ENCODE data around the gene TMIGD1.

Gene TMIGD1, protein sequence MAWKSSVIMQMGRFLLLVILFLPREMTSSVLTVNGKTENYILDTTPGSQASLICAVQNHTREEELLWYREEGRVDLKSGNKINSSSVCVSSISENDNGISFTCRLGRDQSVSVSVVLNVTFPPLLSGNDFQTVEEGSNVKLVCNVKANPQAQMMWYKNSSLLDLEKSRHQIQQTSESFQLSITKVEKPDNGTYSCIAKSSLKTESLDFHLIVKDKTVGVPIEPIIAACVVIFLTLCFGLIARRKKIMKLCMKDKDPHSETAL

DNA sequence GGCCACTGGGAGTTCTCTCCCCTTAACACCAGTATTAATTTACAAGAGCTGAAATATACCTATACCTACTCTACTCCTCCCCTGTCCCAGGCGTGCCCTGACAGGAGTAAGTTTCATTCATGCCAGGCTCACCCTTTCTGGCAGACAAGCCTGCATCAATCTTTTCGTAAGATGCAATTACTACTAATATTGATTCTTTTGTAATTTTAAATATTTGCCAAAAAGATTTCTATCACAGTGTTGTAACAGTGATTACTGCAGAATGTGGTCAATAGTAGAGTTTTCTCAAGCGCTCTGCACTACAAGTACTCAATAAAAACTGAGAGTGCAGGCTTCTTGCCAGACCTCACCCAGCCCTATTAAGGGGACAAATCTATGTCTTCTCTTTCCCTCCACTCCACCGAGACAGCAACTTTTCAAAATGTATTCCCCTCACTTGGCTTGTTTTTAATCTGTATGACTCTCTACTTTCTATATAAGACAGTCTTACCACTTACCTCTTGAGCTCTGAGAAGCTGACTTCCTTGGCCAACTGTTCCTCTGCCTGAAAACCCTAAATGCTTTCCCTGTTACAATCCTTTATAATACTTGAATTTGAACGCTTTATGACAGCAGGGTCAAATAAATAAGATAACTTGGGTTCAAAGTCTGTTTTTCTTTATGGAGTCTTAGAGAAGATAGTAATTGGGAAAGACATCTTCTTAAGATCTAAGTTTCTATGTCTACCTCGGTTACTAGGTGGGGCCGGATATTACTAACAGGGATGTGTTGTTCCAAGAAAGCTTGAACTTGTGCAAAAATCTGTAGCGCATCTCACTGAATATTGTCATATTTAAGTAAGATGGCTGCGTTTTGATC is at the start of gene TMIGD1:
Gene TMIGD1 (minus strand): TSS at position 555 of the 858 bp plus-strand sequence. CDS start 1,924 bp downstream, outside the sequence.
- no peak for DNase-seq (ENCODE audit: low read depth, low spot score)

DNA sequence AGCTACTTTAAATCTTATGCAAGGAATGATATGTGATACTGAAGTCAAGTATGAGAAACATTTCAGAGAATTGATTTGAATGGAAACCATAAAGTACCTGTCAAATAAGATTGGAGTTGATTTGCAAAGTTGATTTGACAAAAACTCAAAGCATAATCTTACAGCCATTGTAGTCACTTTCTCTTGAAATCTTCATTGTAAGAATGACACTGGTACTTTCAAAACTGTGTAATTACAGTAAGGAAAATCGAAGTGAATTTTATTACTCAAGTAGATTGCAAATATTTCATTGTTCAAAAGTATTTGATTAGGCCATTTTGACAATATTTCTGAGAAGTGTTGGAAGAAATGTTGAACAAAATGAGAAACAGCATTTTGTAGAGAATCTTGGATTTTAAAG is 48.5 kb upstream of the TMIGD1 start:
- DNase-seq (ENCODE audit: low read depth, low spot score): no peak

DNA sequence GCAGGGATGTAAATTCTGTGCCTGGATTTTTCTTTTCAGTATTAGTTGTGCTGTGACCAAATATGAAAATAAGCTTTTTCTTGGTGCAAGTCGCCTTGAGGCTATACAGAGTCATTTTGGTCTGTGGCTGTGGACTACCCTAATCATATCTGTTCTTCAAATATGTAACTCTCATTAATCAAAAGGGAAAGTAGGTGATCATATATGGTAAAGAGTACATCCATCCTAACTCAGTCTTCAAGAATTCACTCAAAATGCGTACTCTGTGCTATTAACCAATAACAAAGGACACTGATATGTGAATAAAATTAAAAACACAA is 47.4 kb upstream of the TMIGD1 start:
- DNase-seq (ENCODE audit: low read depth, low spot score): no peak

DNA sequence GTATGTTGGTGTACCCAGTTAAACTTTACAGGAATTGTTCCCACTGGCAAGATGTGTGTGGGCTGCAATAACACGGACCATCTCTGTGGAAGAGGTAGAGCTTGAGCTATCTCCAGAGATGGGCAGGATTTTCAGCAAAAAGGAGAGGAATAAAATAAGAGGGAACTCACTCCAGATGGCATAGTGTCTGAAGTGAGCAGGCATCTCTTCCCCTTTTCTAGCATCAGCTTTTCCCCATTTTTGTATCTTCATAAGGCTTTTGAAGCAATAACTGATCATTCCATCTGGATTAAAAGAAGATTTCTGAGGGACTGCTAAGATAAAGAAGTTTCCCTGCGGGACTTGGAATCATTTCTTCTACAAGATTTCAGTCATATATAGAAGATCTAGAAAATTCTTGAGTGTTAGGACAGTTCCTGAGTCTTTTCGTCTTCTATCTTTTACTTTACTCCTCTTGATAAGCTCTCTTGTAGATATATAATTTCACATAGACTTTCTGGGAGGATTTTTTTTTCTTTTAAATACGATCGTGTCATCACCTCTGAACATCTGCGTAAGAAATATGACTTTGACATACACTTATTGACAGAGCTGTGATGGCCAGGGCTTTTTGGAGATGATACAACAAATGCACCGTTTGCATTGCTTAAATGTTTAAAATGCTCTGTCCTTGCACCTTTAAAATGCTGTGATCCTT is 46.9 kb upstream of the TMIGD1 start:
- DNase-seq (ENCODE audit: low read depth, low spot score): no peak

DNA sequence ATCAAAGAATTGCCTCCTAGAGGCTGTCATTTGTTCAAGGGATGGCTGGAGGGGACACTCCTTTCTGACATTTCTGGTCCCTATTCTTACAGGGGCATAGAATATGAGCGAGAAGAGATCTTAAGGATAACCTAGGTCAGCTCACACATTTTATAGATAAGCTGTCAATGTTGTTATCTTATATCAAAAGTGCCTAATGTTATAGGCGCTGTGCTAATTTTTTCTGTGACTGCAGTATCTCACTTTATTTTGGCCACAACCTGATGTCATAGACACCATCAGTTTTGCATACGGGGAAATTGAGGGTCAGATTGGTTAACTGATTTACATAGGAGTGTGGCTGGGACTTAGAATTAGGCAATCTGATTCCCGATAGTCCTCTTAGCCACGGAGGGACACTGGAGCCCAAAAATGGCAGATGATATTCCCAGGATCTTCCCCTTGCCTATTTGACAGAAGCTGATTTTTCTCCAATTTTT is 46.1 kb upstream of the TMIGD1 start:
- no peak for DNase-seq (ENCODE audit: low read depth, low spot score)

DNA sequence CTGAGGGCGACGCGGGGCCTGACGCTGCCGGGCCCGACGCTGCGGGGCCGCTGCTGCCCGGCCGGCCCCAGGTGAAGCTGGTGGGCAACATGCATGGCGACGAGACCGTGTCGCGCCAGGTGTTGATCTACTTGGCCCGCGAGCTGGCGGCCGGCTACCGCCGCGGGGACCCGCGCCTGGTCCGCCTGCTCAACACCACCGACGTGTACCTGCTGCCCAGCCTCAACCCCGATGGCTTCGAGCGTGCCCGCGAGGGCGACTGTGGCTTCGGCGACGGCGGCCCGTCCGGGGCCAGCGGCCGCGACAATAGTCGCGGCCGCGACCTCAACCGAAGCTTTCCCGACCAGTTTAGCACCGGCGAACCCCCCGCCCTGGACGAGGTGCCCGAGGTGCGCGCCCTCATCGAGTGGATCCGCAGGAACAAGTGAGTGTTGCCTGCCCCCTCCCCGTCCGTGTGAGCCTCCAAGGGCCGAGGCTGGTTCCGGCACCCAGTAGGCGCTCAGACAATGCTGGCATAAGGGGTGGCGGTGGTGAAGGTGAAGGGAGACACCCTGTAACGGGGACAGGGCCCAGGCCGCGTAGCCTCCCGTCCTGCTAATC is 45.5 kb upstream of the TMIGD1 start:
- no peak for DNase-seq (ENCODE audit: low read depth, low spot score)

DNA sequence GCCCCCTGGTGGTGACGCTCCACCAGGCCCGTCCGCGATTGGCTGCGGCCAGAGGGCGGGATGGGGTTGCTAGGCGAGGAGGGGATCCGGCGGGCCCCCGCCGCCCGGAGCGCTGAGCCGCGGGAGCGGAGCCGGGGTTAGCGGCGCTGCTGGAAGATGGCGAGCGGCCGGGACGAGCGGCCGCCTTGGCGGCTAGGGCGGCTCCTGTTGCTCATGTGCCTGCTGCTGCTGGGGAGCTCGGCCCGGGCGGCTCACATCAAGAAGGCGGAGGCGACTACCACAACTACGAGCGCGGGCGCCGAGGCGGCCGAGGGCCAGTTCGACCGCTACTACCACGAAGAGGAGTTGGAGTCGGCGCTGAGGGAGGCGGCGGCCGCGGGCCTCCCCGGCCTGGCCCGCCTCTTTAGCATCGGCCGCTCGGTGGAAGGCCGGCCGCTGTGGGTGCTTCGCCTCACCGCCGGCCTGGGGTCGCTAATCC is 45.0 kb upstream of the TMIGD1 start, which contains the start of gene CPD:
Gene CPD (plus strand): TSS at position 103 of the 478 bp plus-strand sequence. CDS start 54 bp downstream, at position 157.
- peak; percentile 95 for DNase-seq (ENCODE audit: low read depth, low spot score)

DNA sequence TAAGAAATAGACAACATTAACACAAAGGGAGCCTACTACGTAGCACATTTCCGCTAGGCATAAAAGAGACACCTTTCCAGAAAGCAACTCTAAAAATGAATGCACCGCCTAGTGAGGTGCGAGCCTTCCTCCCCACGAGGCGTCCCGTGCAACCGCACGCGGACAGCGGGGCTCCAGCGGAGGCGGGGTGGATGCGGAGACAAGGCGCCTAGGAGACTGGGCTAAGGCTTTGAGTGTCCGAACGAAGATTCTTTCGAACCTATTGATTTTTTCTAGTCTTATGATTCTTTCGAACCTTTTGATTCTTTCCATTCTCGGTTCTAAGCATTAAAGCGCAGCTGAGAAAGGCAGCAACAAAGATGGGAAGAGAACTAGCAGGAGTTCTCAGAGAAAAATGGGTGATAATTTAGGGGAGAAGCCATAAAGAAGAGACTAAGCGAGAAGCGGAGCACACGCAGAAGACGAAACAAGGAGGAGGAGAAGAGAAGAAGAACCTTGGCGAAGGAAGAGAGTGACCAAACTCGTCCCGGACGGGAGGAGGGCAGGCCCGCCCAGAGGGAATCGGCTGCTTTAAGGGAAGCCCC is 44.5 kb upstream of the TMIGD1 start:
- DNase-seq (ENCODE audit: low read depth, low spot score): no peak

DNA sequence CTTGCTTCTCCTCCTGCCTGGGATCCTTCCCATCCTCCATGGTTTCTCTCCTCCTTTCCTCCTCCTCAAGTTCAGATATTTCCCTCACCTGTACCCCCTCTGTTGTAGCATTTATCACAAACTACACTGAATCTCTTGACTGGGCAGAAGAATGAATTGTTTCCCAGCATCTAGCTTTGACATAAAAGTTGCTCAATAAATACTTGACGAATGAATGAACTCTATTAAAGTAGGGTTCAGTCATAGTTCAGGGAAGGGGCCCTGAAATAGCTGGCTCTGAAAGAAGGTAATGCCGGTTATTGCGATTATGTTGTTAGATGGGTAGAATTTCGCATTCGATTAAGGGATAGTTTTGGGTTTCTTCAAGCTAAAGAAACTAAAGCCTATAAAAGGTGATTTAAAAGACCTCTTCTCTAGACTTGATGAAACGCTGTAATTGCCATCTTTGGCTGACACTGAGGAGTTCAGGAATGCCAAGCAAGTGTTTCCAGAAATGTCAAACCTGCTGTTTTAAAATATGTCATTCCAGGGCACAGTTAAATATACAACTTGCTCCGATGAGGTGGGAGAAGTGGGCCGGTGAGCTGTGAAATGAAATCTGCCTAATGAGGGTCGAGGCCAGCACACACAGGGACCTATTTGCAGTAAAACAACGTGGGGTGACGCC is 43.9 kb upstream of the TMIGD1 start:
- DNase-seq (ENCODE audit: low read depth, low spot score): no peak

DNA sequence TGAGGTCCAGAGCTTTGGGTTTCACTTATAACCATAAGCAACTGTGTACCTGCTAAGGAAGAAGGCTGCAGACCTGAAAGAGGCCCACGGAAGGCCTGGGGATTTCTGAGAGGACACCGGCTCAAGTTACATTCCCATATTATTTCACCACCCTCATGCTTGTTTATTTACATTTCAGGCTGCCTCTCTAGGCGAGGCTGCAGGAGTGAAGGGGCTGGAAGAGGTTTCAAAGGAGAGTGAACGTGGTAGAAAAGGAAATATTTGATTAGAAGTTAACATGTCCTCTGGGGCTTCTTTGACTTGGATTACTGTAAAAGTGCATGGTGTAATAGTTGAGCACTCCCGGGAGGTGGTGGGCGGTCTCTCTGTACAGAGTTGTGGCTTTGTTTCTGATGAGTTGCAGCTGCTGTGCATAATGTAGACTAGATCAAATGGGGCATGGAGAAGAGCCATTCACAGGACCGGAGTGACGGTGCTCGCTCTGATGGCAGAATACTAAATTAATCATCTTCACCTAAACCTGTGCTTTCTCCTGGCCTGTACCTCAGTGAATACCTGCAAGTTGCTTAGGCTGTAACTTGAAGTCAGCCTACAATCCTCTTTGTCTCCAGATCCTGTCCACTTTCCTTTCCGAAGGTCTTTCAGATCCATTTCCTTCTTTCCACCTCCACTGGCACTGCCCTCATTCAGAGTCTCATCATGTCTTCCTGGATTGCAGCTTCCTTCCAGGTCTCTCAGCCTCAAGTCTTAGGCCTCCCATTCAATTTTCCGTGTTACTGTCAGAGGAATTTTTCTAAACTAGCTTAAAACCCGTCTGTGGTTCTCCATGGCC is 43.0 kb upstream of the TMIGD1 start:
- DNase-seq (ENCODE audit: low read depth, low spot score): no peak

DNA sequence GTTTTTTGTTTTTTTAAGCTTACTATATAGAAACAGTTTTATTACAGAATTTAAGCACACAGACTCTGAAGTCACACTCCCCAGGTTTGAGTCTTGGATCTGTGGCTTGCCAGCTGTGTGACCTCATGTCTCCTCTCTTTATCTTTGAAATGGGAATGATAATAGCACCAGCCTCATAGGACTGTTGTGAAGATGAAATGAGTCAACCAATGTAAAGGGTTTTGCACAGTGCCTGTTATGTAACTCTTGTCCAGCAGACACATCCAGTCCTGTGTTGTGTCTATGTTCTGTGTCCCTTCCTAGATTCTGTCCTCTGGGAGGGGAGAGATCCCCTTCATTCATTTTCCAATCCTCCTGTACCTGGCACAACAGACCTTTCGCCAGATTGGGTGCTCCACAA is 41.8 kb upstream of the TMIGD1 start:
- DNase-seq (ENCODE audit: low read depth, low spot score): no peak

DNA sequence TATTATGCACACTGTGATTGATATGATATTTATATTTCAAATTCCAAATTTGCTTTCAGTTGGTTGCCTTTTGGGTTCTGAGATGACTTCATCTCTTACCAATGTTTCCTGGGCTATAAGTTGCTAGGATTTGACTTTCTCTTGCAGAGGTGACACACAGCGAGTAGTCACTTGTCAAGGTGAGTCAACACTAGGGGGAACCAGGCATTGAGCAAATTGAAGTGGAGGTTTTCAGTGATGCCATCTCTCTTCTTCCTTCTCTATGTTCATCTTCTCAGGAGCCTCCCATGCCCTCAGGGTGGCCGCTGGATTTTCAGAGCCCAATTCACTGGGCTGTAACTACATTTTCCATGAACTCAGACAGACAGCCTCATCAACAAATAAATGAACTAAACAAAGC is 38.9 kb upstream of the TMIGD1 start:
- DNase-seq (ENCODE audit: low read depth, low spot score): no peak

DNA sequence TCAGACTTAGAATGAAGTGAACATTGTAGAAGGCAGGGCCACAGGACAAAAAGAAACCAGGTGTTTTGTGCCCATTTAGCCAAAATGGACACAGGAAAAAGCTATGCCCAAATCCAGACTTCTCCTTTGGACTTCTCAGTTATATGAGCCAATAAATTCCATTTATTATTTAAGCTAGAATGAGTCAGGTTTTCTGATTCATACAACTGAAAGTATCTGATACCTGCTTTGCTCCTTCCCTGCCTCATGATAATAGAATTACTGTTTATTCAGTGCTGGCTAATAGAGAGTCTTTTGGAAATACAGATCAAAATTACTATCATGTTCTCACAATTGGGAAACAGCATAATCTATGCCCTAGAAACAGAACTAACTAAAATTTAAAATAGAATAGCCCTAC is 36.1 kb upstream of the TMIGD1 start:
- no peak for DNase-seq (ENCODE audit: low read depth, low spot score)

DNA sequence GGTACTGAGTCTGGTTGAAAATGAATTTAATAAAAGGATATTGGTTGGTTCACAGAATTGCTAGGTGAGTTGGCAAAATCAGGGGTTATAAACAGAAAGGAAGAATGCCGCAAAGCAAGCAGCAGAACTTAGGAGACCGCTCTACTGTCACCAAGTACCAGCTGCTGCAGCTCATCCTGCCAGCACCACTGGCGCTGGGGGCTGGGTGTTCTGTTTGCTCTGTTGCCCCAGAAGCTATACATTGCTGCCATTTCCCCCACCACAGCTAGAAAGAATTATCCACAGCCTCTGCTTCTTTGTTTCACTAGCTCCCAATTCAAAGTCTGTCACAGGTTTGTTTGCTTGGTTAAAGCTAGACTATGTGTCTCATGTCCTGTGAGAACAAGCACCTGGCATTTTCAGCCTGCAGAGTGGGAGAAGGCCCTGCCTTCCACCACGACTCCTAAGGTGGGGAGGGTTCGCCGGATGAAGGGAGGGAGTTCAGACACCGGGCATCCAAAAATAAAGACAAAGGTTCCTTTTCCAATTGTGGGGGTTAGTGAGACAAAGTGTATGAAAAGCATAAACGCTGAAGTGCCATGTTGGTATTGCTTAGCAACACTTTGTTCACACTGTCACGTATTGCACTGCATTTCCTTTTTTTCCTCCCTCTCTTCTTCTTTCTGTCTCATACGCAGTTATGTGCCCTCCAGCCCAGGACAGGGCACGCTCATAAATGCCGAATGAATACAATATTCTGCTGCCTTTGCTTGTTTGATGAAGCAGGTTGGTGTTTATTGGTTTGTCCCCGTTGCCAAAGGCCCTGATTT is 35.3 kb upstream of the TMIGD1 start:
- no peak for DNase-seq (ENCODE audit: low read depth, low spot score)

DNA sequence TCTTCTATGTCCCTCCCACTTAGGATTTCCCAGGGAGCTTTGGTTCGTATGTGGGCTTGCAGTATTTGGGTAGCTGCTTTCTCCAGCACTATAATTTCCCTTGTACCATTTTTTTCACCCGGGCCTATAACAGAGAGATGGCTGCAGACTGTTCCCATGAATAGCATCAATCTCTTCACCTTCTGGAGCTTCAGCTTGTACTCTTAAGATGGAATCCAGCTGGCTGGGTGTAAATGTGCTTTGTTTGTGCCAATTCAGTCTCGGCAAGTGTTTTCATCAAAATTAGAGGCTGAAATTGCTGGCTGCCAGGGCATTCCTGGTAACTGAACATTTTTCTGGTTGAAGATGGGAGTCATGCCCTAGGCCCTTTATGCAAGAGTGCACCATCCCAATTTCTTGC is 32.7 kb upstream of the TMIGD1 start:
- DNase-seq (ENCODE audit: low read depth, low spot score): no peak

DNA sequence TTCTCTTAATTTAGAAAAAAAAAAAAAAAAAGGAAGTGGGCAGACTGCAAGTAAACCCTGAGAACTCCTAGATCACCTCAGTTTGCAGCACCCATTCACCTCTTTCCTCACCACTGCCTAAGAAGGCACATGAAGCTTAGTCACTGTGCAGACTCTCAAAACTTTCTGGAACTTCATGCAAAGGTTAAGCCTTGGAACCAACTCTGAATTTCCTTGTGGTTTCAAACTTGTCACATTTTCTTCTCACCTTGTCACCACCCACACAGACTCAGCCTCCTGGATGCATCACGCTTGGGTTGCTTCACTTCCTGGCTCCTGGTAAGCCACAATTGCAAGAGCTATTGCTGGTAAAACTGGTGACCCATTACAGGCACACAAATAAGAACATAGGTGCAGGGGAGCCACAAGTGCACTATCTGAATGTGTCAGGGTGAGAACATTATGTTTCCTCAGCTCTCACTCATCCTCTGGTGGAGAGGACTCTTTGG is 29.9 kb upstream of the TMIGD1 start:
- peak; percentile 65 for DNase-seq (ENCODE audit: low read depth, low spot score)

DNA sequence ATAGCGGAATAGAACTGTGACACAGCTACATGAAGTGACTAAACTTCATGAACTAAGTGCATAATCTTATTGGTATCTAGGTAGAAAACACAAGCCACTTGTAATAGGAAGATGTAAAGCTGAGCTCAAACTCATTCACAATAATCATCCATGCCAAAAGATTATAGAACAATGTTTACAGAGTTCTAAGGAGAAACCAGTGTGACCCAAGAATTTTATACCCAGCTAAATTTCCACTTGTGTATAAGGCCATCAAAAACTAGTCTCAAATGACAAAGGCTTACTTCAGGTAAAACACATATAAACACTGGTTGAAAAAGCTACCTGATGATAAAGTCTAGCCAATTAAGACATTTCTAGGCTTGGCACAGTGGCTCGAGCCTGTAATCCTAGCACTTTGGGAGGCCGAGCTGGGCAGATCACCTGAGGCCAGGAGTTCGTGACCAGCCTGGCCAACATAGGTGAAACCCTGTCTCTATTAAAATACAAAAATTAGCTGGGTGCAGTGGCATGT is 28.0 kb upstream of the TMIGD1 start:
- DNase-seq (ENCODE audit: low read depth, low spot score): no peak

DNA sequence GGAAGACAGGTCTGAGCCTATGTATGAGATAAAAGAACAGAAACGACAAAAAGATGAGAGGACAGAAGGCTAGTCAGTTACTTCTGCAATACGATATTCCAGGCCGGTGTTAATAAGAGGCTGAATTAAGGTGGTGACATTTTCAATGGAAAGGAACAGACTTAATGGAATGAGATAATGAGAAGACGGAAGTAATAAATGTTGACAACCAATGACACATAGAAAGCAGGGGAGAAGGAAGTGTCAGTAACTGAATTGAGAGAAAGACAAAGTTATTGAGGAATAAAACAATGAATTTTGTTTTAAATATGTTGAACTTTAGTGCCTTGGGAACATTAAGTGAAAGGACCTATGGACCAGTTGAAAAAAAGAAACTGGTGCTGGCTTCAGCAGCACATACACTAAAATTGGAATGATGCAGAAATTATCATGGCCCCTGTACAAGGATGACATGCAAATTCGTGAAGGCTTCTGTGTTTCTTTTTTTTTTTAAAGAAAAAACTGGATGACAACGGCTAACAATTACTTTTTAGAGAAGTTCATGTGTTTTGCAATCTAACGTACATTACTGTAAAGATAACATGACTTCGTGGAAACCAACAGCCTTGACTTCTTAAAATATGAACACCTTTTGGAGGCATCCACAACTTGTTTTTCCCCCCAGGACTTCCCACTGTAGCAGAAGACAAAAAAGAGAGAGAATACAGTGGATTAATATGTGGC is 26.4 kb upstream of the TMIGD1 start:
- no peak for DNase-seq (ENCODE audit: low read depth, low spot score)

Measured in activated CD4-positive, CD25-positive, alpha-beta regulatory T cell treated with anti-CD3 and anti-CD28 coated beads, Interleukin-2, amount 50 U/mL, for 16 hours (primary cell).